Esophagus (tissue), 2 donors: ENCODE data around the gene PSORS1C2. TPM values are rescaled to one million over a fixed set of nuclear protein-coding genes. Genes with fewer than 3 reads are reported as not detected.

Experiments
- H3K27ac ChIP-seq, 2 donors: one replicate each; pipeline ENCODE4 v1.5.1; 2013; ENCODE audit warnings: low read depth in 2 of 2, mild to moderate bottlenecking in 2 of 2, inconsistent platforms in 1 of 2, low read length in 1 of 2, moderate library complexity in 1 of 2
- H3K27me3 ChIP-seq, 2 donors: one replicate each; pipeline ENCODE4 v1.6.1; 2013; ENCODE audit warnings: low read length in 2 of 2, control low read depth in 1 of 2, mild to moderate bottlenecking in 1 of 2; ENCODE audit not compliant: insufficient read depth in 2 of 2, control insufficient read depth in 1 of 2
- H3K36me3 ChIP-seq, 2 donors: one replicate each; pipeline ENCODE4 v1.6.1; 2013; ENCODE audit warnings: low read length in 1 of 2; ENCODE audit not compliant: control insufficient read depth in 2 of 2, insufficient read depth in 2 of 2
- H3K4me1 ChIP-seq, 2 donors: one replicate each; pipeline ENCODE4 v1.6.1; 2013; ENCODE audit warnings: low read length in 1 of 2; ENCODE audit not compliant: control insufficient read depth in 2 of 2, insufficient read depth in 2 of 2
- H3K4me3 ChIP-seq, 2 donors: one replicate each; pipeline ENCODE4 v1.5.1; 2013; ENCODE audit warnings: low read length in 2 of 2, mild to moderate bottlenecking in 2 of 2, low read depth in 1 of 2, moderate library complexity in 1 of 2
- H3K9me3 ChIP-seq, 2 donors: one replicate each; pipeline ENCODE4 v1.6.1; 2013; ENCODE audit warnings: mild to moderate bottlenecking in 2 of 2, low read depth in 1 of 2, low read length in 1 of 2, moderate library complexity in 1 of 2; ENCODE audit not compliant: control insufficient read depth in 2 of 2, insufficient read depth in 1 of 2
- WGBS, 2 donors: extraction: QIAGEN DNeasy Blood & Tissue Kit; methylation state at CpG; one replicate each; pipeline ENCODE4 v1.1.7; 2013; 5-methylcytosine and 5-hydroxymethylcytosine counted together
- polyA plus RNA-seq, 2 donors: library from polyadenylated mRNA; stranded (reverse); fragments of 200-250 nt; gene quantifications; one replicate each; pipeline ENCODE4 v1.2.3, GENCODE V29; 2013
- donor health status: healthy with polysubstance abuse.
- donor health status: Bipolar disorder and iron deficiency.

PSORS1C2 gene
- polyA plus RNA-seq, 2 donors, result 0.22 to 0.81 TPM

GRCh38 chr6:31145386-31145785 is 6.5 kb upstream of the PSORS1C2 start:
- no peaks in the 10 kb centered on the region for H3K27me3 ChIP-seq
- 87 to 95% methylated on average over 10 of the region's 10 CpGs for WGBS, 2 donors
- H3K4me1 ChIP-seq, result no peaks in the 10 kb centered on the region
- H3K4me3 ChIP-seq, result no peak overlapping the region
- peaks cover 4 to 16% of the 10 kb centered on the region in 2 donors for H3K36me3 ChIP-seq
- no peaks in the 10 kb centered on the region for H3K9me3 ChIP-seq
- no peak overlapping the region for H3K27ac ChIP-seq

- WGBS, 2 donors, result 76 to 82% methylated on average over 10 to 11 of the region's 11 CpGs
Measured at GRCh38 chr6:31144970-31145340, 6.1 kb upstream of the PSORS1C2 start.

DNA sequence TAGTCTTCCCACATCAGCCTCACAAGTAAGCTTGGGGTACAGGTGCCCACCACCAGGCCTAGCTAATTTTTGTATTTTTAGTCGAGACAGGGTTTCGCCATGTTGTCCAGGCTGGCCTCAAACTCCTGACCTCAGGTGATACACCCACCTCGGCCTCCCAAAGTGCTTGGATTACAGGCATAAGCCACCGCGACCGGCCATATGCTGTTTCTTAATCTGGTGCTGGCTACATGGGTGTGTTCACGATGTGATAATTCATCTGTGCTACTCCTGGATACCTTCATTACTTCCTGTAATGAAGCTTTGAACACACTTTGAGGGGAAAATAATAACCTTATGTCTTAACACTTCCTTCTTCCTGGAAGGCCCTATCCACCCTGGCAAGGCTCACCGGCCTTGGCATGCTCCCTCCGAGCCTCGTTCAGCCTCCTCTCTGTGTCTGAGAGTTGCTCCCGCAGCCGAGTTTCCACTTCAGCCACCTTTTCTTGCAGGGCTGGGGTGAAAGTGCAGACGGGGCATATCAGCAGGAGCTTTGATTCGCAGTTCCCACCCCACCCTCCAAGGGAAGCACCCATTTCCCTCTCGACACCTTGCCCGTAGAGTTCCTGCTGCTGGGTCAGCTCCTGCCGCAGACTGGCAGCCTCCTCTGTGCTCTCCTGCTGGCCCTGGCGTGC is 5.6 kb upstream of the PSORS1C2 start:
- 73 to 83% methylated on average over 18 of the region's 18 CpGs for WGBS, 2 donors
- peaks cover 0 to 7% of the 10 kb centered on the region in 2 donors for H3K36me3 ChIP-seq
- peaks cover 0 to 4% of the 10 kb centered on the region in 2 donors for H3K4me1 ChIP-seq
- no peaks in the 10 kb centered on the region for H3K9me3 ChIP-seq
- no peak overlapping the region for H3K27ac ChIP-seq
- no peak overlapping the region for H3K4me3 ChIP-seq
- no peaks in the 10 kb centered on the region for H3K27me3 ChIP-seq

More at GRCh38 chr6:31144970-31145340, 6.1 kb upstream of the PSORS1C2 start:
- H3K9me3 ChIP-seq, result no peaks in the 10 kb centered on the region
- no peak overlapping the region for H3K27ac ChIP-seq
- H3K4me3 ChIP-seq, result no peak overlapping the region
- H3K4me1 ChIP-seq, result no peaks in the 10 kb centered on the region
- peaks cover 2 to 12% of the 10 kb centered on the region in 2 donors for H3K36me3 ChIP-seq
- H3K27me3 ChIP-seq, result no peaks in the 10 kb centered on the region

DNA sequence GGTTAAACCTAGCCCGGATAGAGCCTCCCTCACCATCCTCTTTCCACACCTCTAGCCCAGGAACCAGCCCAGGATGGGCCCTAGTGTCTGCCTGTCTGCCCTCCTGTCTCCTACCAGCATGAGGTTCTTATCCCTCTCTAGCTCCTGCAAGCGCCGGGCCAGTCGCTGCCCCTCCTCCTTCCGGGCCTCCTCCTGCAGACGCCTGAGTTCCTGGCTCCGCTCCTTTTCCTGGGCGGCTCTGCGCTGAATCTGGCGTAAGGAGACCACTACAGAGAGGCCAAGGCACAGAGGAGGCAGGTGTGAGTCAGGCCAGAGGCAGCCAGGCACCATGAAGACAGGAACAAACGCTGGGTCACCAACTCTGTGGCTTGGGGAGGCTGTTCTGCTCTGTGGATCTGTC is 4.3 kb upstream of the PSORS1C2 start:
- Histone ChIP-seq H3K9me3 (no peaks in the 10 kb centered on the region), H3K27ac (no peak overlapping the region), H3K4me3 (no peak overlapping the region), H3K36me3 (peaks cover 0 to 3% of the 10 kb centered on the region in 2 donors), H3K27me3 (no peaks in the 10 kb centered on the region), H3K4me1 (peaks cover 0 to 14% of the 10 kb centered on the region in 2 donors)
- WGBS, 2 donors, result 49 to 57% methylated on average over 11 of the region's 11 CpGs

DNA sequence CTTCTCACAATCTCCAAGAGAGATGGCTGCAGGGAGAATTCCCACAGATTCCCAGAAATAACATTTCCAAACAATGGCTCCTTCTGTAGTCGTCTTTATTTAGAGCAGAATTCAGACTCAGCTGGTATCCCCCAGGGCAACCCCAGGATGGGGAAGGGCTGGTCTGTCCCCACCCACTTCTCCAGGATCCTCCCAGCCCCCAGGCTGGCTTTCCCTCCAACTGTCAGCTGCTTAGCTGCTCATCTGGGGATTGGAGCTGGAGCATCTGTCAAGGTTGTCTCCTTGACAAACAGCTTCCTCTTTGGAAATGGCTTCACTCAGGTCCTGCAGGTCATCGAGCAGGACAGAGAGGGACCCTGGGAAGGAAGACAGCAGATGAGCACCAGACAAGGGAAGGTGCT is 3.5 kb upstream of the PSORS1C2 start:
- Histone ChIP-seq H3K9me3 (no peaks in the 10 kb centered on the region), H3K27ac (no peak overlapping the region), H3K27me3 (no peaks in the 10 kb centered on the region), H3K36me3 (peaks cover 0 to 3% of the 10 kb centered on the region in 2 donors), H3K4me3 (no peak overlapping the region), H3K4me1 (peaks cover 0 to 14% of the 10 kb centered on the region in 2 donors)
- WGBS, 2 donors, result 42 to 48% methylated on average over 2 of the region's 2 CpGs

- H3K27ac ChIP-seq, result no peak overlapping the region
- H3K9me3 ChIP-seq, result no peaks in the 10 kb centered on the region
- H3K27me3 ChIP-seq, result no peaks in the 10 kb centered on the region
- H3K4me3 ChIP-seq, result no peak overlapping the region
- 84 to 89% methylated on average over 15 of the region's 15 CpGs for WGBS, 2 donors
- peaks cover 0 to 14% of the 10 kb centered on the region in 2 donors for H3K4me1 ChIP-seq
- H3K36me3 ChIP-seq, result peaks cover 0 to 3% of the 10 kb centered on the region in 2 donors
Measured at GRCh38 chr6:31140643-31141042, 1.8 kb upstream of the PSORS1C2 start.

GRCh38 chr6:31139599-31139998 is 733 bp upstream of the PSORS1C2 start:
- H3K27ac ChIP-seq, result no peak overlapping the region
- WGBS, 2 donors, result 21 to 32% methylated on average over 4 of the region's 4 CpGs
- H3K4me1 ChIP-seq, result peaks cover 0 to 14% of the 10 kb centered on the region in 2 donors
- no peaks in the 10 kb centered on the region for H3K36me3 ChIP-seq
- no peaks in the 10 kb centered on the region for H3K9me3 ChIP-seq
- H3K4me3 ChIP-seq, result no peak overlapping the region
- no peaks in the 10 kb centered on the region for H3K27me3 ChIP-seq

GRCh38 chr6:31135710-31136109 is 3.2 kb downstream of the PSORS1C2 start:
- Histone ChIP-seq H3K36me3 (no peaks in the 10 kb centered on the region), H3K4me1 (peaks cover 0 to 14% of the 10 kb centered on the region in 2 donors), H3K4me3 (no peak overlapping the region), H3K27me3 (no peaks in the 10 kb centered on the region), H3K9me3 (no peaks in the 10 kb centered on the region), H3K27ac (no peak overlapping the region)
- 76 to 87% methylated on average over 10 of the region's 10 CpGs for WGBS, 2 donors

DNA sequence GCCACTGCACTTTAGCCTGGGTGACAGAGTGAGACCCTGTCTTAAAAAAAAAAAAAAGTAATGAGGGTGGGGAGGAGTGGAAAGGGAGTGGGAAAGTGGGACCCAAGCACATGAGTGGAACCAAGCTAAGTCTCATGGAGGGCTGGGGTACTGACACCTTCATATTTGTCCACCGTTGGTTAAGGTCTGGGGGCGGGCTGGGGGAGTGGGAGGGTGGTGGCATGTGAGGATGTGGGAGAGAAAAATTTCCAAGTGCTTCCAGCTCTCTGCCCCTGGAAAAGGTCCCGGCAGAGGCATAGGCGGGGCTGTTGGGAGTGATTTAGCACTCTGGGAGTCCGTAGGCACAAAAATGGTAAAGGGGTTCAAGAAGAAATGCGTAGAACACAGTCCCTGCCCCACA is 6.1 kb downstream of the PSORS1C2 start:
- H3K36me3 ChIP-seq, result no peaks in the 10 kb centered on the region
- H3K27me3 ChIP-seq, result no peaks in the 10 kb centered on the region
- no peak overlapping the region for H3K4me3 ChIP-seq
- no peaks in the 10 kb centered on the region for H3K4me1 ChIP-seq
- 68 to 80% methylated on average over 6 of the region's 6 CpGs for WGBS, 2 donors
- H3K27ac ChIP-seq, result no peak overlapping the region
- no peaks in the 10 kb centered on the region for H3K9me3 ChIP-seq

GRCh38 chr6:31131595-31131994 is 7.3 kb downstream of the PSORS1C2 start:
- WGBS, 2 donors, result 76 to 79% methylated on average over 3 of the region's 3 CpGs
- Histone ChIP-seq H3K27me3 (no peaks in the 10 kb centered on the region), H3K27ac (no peak overlapping the region), H3K4me3 (no peak overlapping the region), H3K9me3 (no peaks in the 10 kb centered on the region), H3K36me3 (no peaks in the 10 kb centered on the region), H3K4me1 (peaks cover 0 to 2% of the 10 kb centered on the region in 2 donors)
